PFSK-1 (cell line): ENCODE results near the gene TVP23A.

Source experiments
- FOXP2 ChIP-seq: optimal IDR thresholded peaks from 2 replicates; pipeline ENCODE3; 2011; ENCODE audit warnings: borderline replicate concordance, control low read depth, inconsistent platforms; ENCODE audit not compliant: insufficient read depth; ENCODE audit errors: extremely low read length, extremely low read depth
- POLR2AphosphoS5 ChIP-seq: IDR thresholded peaks from 2 replicates; pipeline ENCODE4 v1.6.1; 2012; ENCODE audit warnings: low read depth, mild to moderate bottlenecking, control low read depth, low read length, moderate library complexity
- SIN3A ChIP-seq: IDR thresholded peaks from 2 replicates; pipeline ENCODE4 v1.6.1; 2012; ENCODE audit warnings: mild to moderate bottlenecking, low read length, moderate library complexity, borderline replicate concordance; ENCODE audit not compliant: insufficient read depth
- TAF1 ChIP-seq: IDR thresholded peaks from 2 replicates; pipeline ENCODE4 v1.6.1; 2012; ENCODE audit warnings: low read length, control low read depth, borderline replicate concordance; ENCODE audit not compliant: insufficient read depth
- TF ChIP-seq, protein P1 (sequence below), 2 experiments: IDR thresholded peaks; 2 replicates each; pipeline versions ENCODE4 v1.6.1 to v1.8.0; 2011 to 2012; ENCODE audit warnings: low read depth in 2 of 2, low read length in 2 of 2, control low read depth in 1 of 2, inconsistent platforms in 1 of 2, mild to moderate bottlenecking in 1 of 2, moderate library complexity in 1 of 2; ENCODE audit not compliant: insufficient read depth in 1 of 2

The TVP23A gene

DNA sequence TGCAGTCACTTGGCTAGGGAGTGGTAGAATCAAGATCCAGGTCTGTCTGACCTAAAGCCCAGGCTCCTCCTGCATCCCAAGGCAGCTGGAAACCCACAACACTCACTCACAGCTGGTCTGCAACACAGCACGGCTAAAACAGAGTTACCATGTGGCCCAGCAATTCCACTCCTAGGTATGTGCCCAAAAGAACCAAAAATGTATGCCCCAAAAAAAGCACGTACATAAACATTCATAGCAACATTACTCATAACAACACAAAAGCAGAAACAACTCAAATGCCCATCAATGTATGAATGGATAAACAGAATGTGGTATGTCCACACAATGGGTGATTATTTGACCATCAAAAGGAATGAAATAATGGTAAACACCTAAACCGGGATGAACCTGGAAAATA is 8.9 kb downstream of the TVP23A start:
- no peak for TF ChIP-seq FOXP2
- no peak for TF ChIP-seq POLR2AphosphoS5
- TF ChIP-seq, protein P1, sequence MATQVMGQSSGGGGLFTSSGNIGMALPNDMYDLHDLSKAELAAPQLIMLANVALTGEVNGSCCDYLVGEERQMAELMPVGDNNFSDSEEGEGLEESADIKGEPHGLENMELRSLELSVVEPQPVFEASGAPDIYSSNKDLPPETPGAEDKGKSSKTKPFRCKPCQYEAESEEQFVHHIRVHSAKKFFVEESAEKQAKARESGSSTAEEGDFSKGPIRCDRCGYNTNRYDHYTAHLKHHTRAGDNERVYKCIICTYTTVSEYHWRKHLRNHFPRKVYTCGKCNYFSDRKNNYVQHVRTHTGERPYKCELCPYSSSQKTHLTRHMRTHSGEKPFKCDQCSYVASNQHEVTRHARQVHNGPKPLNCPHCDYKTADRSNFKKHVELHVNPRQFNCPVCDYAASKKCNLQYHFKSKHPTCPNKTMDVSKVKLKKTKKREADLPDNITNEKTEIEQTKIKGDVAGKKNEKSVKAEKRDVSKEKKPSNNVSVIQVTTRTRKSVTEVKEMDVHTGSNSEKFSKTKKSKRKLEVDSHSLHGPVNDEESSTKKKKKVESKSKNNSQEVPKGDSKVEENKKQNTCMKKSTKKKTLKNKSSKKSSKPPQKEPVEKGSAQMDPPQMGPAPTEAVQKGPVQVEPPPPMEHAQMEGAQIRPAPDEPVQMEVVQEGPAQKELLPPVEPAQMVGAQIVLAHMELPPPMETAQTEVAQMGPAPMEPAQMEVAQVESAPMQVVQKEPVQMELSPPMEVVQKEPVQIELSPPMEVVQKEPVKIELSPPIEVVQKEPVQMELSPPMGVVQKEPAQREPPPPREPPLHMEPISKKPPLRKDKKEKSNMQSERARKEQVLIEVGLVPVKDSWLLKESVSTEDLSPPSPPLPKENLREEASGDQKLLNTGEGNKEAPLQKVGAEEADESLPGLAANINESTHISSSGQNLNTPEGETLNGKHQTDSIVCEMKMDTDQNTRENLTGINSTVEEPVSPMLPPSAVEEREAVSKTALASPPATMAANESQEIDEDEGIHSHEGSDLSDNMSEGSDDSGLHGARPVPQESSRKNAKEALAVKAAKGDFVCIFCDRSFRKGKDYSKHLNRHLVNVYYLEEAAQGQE (IDR thresholded peaks at IDR 0.05; ENCODE audit: insufficient read depth in 1 of 2, low read depth in 2 of 2, low read length in 2 of 2) = no peak
- TF ChIP-seq TAF1 = no peak
- no peak for TF ChIP-seq SIN3A

DNA sequence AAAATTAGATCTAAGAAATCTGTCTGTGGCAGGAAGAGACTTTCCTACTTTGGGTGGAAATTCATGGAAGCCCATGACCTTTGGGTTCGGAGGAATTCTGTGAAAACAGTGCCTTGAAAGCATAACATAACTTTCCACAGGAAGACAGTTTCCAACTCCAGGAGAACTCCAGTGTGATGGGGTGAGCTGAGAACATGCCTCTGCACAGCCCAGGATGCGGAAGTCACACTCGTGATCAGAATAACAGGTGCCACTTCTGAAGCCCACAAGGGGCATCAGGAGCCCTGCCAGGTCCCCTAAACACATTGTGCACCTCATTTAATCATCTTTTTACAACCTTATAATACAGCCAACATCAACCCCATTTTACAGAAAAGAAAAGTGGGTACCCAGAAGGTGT is 9.7 kb downstream of the TVP23A start:
- no peak for TF ChIP-seq FOXP2
- TF ChIP-seq, protein P1 (IDR thresholded peaks at IDR 0.05; ENCODE audit: insufficient read depth in 1 of 2, low read depth in 2 of 2, low read length in 2 of 2) = no peak
- TF ChIP-seq POLR2AphosphoS5 = no peak
- no peak for TF ChIP-seq TAF1
- no peak for TF ChIP-seq SIN3A

DNA sequence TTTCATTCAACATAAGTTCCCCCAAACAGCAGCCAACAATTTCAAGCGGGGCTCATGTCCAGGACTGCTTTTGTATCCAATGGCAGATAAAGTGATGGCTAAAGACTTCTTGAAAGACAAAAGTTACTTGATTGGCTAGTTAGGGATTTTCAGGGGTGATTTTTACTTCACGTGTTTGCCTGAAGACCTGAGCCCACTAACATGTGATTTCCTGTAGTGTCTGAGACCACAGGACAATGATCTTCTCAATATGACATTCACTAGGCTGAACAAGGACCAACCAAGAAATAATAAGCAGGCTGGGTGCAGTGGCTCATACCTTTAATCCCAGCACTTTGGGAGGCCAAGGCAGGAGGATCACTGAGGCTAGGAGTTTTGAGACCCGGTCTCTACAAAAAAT is 10.4 kb downstream of the TVP23A start:
- TF ChIP-seq TAF1 = no peak
- TF ChIP-seq POLR2AphosphoS5 = no peak
- no peak for TF ChIP-seq FOXP2
- TF ChIP-seq SIN3A = no peak

DNA sequence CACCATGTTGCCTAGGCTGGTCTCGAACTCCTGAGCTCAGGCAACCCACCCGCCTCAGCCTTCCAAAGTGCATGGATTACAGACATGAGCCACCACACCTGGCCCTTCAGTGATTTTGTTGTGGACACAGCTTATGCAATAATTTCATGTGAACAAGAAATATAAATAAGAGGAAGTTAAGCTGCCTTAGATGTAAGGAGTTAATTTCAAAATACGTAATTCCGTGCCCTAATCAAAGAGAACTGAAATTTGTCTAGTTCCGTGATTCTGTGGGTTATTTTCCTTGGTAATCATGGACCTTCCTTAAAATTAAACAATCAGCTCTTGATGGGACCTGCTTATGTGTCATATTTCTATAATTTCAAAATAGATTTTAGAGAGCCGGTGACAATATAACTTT is 11.9 kb downstream of the TVP23A start:
- TF ChIP-seq, protein P1 (IDR thresholded peaks at IDR 0.05; ENCODE audit: insufficient read depth in 1 of 2, low read depth in 2 of 2, low read length in 2 of 2) = no peak
- TF ChIP-seq POLR2AphosphoS5 (no peak), TAF1 (no peak), SIN3A (no peak), FOXP2 (no peak)

DNA sequence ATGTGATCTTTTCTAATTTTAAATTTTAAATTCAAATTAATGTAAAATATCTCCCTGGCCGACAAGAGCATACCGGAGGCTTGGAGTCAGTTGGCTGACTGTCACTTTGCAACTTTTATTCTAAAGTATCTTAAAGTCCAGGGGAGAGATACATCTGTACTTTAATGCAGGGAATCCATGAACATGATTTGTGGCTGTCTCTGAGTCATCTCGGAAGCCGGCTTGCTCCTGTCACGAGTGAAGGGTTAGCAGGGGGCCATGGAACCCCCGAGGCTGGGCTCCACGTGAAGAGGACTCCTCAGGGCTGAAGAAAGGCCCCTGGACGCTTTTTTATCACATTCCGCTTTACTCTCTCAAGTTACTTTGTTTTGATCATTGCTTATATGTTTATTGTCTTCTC is 13.3 kb downstream of the TVP23A start:
- TF ChIP-seq POLR2AphosphoS5 = no peak
- TF ChIP-seq, protein P1 (IDR thresholded peaks at IDR 0.05; ENCODE audit: insufficient read depth in 1 of 2, low read depth in 2 of 2, low read length in 2 of 2) = no peak
- TF ChIP-seq TAF1 = no peak
- no peak for TF ChIP-seq FOXP2
- TF ChIP-seq SIN3A = no peak

DNA sequence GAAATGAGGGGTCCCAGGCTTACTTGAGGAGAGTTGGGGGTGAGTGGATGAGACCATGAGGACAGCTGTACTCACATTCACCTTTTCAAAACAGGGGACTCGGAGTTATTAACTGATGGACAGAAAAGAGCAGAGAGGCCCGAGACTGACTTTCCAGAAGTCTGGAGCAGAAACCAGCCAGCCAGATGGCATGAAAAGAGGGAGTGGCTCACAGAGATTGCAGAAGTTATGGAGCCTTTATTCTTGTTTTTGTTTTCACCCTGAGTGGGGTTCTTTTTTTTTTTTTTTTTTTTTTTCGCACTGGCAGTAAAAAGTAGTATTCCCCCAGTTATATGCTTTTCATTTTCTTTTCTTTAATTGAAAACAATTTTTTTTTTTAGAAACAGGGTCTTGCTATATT is 18.9 kb downstream of the TVP23A start:
- no peak for TF ChIP-seq FOXP2
- TF ChIP-seq TAF1 = no peak
- TF ChIP-seq POLR2AphosphoS5 = no peak
- no peak for TF ChIP-seq SIN3A
- TF ChIP-seq, protein P1 (IDR thresholded peaks at IDR 0.05; ENCODE audit: insufficient read depth in 1 of 2, low read depth in 2 of 2, low read length in 2 of 2) = no peak
